ENCODE data around the gene METTL25B.

DNA sequence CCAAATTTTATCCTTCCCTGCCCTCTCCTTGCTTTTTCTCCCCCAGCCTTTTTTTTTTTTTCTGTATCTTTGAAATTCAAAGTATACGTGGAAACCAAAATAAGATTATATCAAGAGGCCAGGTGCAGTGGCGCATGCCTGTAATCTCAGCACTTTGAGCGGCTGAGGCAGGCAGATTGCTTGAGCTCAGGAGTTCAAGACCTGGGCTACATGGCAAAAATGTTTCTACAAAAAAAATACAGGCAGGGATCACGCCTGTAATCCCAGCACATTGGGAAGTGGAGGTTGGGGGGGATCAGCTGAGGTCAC, 32.5 kb downstream of the METTL25B start:
- TF ChIP-seq, protein P1, sequence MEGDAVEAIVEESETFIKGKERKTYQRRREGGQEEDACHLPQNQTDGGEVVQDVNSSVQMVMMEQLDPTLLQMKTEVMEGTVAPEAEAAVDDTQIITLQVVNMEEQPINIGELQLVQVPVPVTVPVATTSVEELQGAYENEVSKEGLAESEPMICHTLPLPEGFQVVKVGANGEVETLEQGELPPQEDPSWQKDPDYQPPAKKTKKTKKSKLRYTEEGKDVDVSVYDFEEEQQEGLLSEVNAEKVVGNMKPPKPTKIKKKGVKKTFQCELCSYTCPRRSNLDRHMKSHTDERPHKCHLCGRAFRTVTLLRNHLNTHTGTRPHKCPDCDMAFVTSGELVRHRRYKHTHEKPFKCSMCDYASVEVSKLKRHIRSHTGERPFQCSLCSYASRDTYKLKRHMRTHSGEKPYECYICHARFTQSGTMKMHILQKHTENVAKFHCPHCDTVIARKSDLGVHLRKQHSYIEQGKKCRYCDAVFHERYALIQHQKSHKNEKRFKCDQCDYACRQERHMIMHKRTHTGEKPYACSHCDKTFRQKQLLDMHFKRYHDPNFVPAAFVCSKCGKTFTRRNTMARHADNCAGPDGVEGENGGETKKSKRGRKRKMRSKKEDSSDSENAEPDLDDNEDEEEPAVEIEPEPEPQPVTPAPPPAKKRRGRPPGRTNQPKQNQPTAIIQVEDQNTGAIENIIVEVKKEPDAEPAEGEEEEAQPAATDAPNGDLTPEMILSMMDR (IDR thresholded peaks at IDR 0.05; ENCODE audit: low read depth, low read length, poor library complexity, severe bottlenecking), result no peak
- TF ChIP-seq EZH2phosphoT487 (IDR thresholded peaks at IDR 0.05; ENCODE audit: borderline replicate concordance, low read length), result no peak
